Measurements from ENCODE around the gene MATK.
A peak's percentile ranks its signal among the peaks of the same experiment; 100 is the strongest.
"Not testable (repeated sequence)": the region's sequence is repeated elsewhere in the genome, so short reads cannot be mapped to it uniquely, and the experiment has no call there.

MATK gene

DNA sequence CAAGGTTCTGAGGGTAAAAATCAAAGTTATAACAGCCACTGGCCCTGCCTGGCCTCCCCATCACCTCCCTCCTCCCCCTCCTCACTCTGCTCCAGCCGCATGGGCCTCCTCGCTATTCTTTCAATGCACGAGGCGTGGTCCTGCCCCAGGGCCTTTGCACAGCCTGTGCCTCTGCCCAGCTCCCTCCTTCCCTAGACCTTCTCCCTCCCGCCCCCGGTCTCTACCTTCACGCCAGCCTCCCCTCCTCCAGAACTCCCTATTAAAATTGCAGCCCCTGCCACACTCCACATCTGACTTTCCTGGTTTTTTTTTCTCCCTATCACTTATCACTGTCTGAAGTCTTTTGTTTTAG, 17.5 kb downstream of the MATK start:
- no peak for DNase-seq

DNA sequence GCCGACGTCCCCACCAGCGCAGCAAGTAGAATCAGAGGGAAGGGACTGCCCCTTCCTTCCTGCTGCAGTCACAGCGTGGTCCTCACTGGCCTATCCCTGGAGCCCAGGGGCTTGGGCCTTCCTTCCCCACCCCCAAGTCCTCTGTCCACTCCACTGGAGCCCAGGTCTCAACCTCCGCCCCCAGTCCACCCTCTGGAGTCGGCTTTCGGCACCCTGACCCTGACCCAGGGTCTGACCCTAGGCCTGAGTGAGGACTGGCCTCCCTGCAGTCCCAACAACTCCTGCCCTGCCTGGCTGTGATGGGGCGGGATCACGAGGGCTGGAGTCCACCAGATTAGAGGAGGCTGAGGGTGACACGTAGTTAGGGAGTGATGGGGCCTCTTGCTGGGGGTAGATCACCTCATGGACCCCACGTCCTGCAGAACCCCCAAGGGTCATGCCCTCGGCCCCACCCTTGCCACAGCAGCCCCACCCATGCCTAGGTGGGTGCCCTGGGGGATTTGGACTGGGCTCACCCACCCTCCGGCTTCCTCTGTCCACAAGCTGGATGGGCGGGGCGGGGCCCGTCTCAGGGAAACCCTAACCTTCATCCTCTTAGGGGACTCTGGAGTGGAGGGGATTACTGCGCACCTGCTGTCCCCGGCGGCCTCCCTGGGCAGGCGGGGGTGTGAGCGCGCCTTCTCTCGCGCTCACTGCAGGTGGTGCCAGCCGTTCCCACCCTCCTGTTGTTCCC, 18.0 kb downstream of the MATK start:
- no peak for DNase-seq

DNA sequence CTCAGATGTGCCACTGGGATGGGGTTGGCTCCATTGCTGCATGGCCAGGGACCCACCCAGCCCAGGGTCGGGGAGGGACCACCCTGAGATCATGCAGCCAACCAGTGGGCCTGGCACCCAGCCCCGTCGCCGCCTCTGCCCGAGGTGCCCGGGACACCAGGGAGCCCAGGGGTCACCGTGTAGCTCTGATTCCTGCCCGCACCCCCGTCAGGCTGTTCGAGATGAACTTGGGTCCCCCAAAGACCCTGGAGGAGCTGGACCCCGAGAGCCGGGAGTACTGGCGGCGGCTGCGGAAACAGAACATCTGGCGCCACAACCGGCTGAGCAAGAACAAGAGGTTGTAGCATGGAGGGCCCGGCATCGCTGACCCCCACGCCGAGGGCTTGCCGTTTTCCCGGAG, 19.1 kb downstream of the MATK start:
- no peak for DNase-seq

DNA sequence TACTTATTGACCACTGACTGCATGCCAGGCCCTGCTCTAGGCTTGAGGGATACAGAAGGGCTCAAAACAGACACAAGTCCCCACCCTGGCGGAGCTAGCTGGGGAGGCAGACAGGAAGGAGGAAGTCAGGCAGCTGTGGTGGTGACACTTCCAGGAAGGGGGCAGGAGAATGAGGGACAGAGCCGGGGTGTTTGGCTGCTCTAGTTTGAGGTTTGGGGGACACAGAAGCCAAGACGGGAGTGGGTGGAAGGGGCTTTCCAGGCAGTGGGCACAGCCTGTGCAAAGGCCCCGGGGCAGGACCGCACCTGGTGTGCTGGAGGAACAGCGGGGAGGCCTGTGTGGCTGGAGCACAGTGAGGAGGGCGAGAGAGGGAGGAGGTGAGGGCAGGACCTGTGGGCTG, 19.7 kb downstream of the MATK start:
- DNase-seq, result peak; percentile 59

DNA sequence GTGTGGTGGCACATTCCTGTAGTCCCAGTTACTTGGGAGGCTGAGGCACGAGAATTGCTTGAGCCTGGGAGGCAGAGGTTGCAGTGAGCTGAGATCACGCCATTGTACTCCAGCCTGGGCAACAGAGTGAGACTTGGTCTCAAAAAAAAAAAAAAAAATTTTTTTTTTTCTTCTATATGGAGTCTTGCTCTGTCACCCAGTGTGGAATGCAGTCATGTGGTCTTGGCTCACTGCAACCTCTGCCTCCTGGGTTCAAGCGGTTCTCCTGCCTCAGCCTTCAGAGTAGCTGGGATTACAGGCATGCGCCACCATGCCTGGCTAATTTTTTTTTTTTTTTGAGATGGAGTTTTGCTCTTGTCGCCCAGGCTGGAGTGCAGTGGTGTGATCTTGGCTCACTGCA, 20.4 kb downstream of the MATK start:
- DNase-seq, result not testable (repeated sequence)

DNA sequence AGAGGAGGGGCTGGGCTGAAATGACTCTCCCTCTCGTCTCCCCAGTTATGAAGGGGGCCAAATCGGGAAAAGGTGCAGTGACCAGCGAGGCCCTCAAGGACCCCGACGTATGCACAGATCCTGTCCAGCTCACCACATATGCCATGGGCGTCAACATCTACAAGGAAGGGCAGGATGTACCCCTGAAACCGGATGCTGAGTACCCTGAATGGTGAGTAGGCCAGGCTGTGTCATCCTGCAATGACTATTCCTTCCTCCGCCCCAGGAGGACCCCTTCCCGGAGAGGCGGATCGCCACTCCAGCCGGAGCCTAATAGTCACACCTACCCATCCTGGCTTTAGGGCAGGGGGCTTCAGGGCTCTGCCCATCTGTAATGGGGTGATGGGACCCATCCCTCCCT, 21.1 kb downstream of the MATK start:
- DNase-seq, result no peak

DNA sequence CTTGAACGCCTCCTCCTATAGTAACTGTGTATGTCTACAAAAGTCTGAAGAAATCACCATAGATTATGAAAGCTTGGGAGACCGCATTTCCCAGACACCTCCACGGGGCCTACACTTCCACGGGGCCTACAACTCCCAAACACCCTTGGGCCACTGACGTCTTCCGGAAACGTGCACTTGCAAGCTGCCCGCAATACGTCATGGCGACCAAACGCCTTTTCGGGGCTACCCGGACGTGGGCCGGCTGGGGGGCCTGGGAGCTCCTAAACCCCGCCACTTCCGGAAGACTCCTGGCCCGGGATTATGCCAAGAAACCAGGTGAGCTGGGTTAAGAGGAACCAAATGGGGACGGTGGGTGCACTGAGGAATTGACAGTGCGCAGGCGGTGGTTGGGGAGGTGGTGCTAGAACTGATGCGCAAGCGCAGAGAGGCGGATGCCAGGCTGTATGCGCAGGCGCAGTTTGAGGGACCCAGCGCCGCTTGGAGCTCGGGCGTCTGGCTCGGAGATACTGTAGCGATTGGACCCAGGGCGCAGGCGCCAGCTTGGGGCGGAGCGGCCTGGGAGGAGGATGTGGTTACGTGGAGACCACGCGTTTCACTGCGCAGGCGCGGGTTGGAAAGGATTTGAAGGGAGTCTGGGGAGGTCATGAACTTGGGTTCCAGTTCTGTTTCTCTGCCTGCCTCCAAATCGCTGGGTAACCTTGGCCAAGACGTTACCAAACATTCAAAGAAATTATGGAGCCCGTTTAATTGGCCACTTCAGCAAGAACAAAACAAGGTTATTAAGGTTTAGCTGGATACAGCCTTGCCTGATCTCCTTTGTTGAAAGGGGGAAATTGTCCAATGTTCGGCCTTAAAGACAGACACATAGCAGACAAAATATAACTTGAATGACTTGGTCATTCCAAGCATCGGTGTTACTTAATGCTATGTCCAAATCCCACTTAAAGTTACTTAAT, 23.4 kb downstream of the MATK start, which contains the start of gene MRPL54:
Gene MRPL54, plus strand, starts transcription at position 182 of the 959 bp plus-strand sequence. Its CDS starts 19 bp downstream, at position 201.
- peak; percentile 100 for DNase-seq

DNA sequence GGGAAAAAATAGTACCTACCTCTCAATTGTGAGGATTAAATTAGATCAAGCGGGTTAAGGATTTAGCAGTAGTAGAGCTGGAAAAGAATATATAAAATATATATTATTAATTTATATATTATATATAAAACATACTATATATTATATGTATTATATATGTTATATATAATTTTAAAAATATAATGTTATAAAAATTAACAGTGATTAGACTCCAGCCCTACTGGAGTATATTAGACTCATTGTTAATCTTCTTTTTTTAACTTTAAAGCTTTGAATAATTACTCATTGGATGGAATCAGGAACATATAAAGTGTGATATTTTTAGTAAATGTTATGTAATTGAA, 24.1 kb downstream of the MATK start:
- DNase-seq, result no peak

DNA sequence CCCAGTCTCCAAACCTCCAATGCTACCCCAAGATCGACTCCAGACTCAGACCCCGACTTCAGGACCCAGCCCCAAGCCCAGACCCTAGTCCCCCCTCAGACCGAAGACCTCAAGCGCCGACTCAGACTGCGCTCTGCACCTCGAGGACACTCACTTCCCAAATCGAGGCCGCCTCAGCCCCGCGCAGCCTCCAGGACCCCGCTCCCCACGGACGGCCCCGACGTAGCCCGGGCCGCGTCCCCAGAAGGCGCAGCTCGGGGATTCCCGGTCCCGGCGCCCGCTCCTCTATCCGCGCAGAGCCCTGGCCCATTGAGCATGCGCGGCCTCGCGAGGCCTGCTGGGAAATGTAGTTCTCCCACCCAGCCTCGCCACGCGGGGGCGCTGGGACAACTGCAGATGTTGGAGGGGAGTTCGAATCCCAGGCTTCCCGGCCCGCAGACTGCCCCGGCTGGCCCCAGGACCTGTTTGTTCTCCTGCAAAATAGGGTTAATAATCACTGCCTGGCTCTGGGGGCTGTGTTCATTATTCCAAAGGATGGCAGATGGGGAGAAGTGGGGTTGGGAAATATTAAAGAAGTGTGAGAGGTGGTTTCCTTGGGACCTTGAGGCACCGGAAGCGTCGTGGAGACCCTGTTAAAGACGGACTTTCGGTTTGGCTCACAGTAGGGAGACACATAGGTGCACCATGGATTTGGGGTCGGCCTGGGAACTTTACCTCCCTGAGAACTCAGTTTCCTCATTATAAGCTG, 24.6 kb downstream of the MATK start, which contains the start of gene APBA3:
Gene APBA3, minus strand, starts transcription at position 311 of the 748 bp plus-strand sequence. CDS start 1,428 bp downstream, outside the sequence.
- DNase-seq, result peak; percentile 91

DNA sequence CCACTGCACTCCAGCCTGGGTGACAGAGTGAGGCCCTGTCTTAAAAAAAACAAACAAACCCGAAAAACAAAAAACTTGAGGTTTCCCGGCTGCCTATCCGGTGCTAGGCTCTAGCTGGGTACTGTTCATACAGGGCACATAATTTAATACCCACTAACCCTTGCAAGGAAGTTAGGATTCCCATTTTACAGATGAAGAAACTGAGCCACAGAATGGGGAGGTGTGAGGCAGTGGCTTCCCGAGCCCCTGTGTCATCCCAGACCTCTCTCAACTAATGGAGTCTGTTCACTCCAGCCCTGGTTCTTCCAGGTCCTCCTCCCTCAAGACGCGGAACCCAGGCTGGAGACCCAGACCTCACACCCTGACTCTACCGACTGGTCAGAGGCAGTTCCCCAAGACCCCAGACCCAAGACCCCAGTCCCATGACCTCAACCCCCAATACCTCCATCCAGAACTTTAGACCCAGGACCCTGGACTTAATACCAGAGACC, 25.3 kb downstream of the MATK start:
- DNase-seq, result no peak

DNA sequence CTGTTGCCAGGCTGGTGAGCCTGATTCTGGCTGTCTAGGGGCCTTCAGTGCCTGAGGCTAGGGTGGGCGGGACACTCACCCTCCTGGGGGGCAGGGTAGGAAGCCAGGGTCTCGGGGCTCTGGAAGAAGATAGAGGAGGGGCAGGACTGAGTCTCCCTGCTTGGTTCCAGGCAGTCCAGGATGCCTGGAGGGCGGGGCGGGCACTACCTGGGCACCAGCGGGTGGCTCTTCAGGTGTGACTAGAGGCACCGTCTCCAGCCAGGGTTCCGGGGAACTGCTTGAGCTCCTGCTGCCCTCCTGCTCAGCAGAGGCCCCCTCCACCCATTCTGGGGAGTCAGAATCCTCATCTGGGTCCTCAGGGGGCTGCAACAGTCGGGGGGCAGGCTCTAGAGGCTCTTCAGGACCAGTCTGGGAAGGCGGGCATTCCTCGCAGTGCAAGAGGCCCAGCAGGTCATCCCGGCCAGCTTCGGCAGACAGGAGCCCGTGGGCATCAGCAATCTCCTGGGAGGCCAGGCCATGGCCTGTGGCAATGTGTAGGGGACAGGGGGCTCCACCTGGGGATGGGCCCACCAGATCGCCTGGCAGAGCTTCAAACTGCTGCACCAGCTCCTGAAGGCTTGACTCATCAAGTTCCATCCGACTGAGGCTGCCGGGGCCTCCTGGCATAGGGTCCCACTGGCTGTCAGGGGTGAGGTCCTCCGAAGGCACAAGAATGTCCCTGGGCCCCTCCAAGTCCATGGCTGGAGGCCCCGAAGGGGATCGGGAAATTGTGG, 26.5 kb downstream of the MATK start:
- DNase-seq, result no peak

DNA sequence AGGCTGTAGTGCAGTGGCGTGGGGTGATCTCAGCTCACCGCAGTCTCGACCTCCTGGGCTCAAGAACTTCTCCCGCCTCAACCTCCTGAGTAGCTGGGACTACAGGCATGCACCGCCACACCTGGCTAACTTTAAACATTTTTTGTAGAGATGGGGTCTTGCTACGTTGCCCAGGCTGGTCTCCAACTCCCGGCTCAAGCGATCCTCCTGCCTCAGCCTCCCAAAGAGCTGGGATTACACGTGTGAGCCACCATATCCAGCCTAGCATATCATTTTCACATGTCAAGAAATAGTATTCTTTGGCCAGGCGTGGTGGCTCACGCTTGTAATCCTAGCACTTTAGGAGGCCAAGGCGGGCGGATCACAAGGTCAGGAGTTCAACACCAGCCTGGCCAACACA, 27.9 kb downstream of the MATK start:
- DNase-seq, result not testable (repeated sequence)

DNA sequence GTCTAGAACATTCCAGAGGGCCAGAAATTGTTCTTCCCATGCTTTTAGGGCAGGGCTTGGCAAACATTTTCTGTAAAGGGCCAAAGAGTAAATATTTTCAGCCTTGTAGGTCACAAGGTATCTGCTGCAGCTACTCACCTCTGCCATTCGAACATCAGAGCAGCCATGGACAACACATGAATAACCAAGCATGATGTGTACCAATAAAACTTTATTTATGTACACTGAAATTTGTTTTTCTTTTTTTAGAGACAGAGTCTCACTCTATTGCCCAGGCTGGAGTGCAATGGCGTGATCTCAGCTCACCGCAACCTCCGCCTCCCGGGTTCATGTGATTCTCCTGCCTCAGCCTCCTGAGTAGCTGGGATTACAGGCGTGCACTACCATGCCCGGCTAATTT, 28.5 kb downstream of the MATK start:
- not testable (repeated sequence) for DNase-seq

DNA sequence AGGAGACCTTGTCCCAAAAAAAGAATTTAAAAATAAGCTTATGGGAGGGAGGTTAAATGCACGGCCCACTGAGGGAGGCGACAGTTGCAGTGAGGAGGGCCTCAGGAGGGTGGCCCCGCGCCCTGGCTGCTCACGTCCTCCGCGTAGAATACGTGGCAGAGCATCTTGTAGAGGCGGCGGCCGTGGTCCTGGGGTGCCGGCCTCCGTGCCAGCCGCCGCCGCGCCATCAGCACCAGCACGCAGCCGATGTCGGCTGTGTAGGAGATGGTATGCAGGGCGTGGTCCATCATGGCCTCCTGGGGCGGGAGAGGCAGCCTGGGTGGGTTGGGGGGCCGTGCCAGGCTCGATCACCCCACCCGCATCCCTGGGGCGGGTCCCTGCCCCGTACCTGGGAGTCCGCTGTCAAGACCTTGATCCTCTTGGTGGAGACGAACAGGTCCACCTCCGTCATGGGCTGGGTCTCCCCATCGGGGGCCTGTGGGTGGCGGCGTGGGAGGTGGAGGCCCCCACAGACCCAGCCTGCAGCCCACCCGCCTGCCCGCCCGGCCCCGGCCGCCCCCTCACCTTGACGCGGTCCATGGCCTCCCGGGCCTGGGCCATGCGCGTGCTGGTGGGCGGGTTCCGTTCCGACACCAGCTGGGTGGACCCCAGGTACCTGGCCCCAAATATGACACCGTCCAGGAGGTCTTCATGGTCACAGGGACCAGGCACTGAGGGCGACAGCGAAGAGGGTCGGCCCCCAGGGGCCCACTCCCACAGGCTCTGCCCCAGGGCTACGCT, 32.4 kb downstream of the MATK start:
- no peak for DNase-seq

DNA sequence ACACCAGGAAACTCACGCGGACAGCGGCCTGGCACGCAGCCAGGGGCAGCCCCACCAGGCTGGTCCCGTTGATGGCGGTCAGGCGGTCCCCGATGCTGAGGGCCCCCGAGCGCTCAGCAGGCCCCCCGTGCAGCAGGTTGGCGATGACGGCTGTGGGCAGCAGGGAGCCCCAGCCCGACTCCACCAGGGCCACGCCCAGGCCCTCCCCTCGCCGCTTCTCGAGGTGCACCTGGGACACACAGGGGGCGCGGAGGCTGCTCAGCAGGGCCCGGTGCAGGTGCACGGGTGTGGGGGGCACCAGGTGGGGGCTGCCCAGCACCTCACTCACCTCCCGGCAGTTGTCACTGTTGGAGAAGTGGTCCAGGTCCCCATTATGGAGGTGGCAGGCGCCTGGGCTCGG, 33.7 kb downstream of the MATK start:
- DNase-seq, result no peak

DNA sequence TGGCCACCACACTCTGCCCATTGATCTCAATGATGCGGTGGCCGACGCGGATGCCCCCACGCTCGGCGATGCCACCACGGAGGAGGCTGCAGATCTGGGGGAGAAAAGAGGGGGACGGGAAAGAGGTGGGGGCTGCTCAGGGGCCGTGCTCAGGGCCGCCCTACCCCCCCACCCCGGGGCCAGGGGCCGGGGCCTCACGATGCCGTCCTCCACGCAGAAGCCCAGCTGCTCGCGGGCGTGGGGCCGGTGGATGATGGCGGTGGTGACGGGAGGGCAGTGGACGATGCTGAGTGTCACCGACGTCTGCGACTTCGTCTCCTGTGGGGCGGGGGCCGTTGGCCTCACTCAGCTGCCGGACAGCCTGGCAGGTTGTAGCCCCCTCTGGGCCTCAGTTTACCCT, 34.9 kb downstream of the MATK start:
- DNase-seq, result no peak

DNA sequence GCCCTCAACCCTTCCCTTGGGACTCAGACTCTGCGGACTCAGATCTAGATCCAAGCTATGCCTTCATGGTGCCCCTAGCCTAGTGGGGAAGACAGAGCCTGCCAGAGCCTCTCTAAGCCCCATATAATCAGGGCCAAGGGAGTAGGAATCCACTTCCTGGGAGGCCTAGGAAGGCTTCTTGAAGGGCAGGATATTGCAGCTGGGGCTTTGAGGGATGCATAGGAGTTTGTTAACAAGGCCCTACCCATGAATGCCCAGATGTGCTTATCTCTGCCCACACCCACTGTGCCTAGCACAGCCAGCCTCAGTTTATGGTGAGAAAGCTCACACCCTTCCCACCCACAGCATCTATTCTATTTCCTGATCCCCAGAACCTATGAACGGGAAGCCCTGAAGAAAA, 36.0 kb downstream of the MATK start:
- DNase-seq, result no peak

DNA sequence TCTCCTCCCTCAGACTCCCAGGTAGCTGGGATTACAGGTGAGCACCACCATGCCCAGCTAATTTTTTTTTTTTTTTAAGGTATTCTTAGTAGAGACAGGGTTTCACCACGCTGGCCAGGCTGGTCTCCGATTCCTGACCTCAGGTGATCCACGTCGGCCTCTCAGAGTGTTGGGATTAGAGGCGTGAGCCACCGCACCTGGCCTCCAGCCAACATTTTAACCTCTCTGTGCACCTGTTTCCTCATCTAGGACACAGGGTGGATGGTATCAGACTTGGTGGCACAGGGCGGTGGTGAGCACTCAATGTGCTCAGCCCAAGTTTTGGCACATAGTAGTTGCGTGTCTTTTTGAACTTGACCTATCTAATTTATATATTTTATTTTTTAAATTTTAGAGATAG, 37.2 kb downstream of the MATK start:
- DNase-seq, result no peak

DNA sequence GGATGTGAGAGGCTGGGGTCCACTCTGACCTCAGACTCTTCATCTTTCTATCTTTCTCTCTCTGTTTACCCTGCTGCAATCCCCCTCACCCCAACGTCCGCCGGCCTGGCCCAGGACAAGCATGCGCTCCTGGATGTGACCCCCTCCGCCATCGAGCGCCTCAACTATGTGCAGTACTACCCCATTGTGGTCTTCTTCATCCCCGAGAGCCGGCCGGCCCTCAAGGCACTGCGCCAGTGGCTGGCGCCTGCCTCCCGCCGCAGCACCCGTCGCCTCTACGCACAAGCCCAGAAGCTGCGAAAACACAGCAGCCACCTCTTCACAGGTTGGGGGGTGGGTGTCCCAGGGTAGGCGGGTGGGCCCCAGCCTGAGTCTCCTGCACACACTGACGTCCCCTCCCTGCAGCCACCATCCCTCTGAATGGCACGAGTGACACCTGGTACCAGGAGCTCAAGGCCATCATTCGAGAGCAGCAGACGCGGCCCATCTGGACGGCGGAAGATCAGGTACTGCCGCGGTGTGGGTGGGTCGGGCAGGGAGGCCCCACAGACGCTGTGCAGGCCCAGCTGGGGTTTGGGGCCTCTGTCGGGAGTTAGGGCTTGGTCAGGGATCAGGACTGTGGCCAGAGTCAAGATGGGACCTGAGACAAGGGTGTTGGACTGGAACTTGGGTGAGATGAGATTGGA, 39.7 kb downstream of the MATK start:
- no peak for DNase-seq

DNA sequence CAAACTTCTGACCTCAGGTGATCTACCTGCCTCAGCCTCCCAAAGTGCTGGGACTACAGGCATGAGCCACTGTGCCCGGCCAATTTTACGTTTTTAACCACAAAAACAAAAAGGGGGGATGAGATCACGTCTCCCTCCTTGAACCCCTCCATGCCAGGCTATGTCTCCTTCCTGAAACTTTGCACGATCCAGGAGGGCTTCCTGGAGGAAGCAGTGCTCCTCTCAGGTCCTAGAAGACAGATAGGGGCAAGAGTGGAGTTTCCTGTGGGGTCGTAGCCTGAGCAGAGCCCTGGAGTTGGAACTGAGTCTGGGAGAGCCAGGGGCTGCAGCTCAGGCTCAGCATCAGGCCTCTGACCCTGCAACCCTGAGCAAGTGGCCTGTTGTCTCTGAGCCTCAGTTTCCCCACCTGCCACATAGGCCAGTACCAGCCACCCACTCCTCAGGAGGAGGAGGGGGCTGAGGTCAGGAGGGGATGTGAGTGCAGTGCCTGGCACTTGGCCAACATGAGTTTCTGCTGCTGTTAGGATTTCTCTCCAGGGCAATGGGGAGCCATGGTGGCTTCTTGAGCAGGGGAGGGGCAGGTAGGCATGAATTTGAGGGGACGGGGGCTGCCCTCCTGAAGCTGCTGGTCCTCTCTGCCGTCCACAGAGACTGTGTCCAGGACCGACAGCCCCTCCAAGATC, 40.7 kb downstream of the MATK start:
- DNase-seq, result no peak
